Measurements from ENCODE around the gene SETD4. TPM values are rescaled to one million over a fixed set of nuclear protein-coding genes. Genes with fewer than 3 reads are reported as not detected.

Gene SETD4
- total RNA-seq, 3 donors from 2014 or later (not counting 1 experiment from before 2014, with no cell fraction given) = 19.1 to 29.3 (median 22.5) TPM

- DNase-seq (no peak), ATAC-seq (no peak)
- TF ChIP-seq CTCF (IDR thresholded peaks at IDR 0.05) = no peak
- peaks cover 19% of the 10 kb centered on the region for H3K9me3 ChIP-seq (ENCODE audit: control insufficient read depth, insufficient read depth, low read length)
- WGBS (ENCODE audit: insufficient coverage) = 100% methylated on average over 1 of the region's 3 CpGs
- no peaks in the 10 kb centered on the region for H3K27me3 ChIP-seq (ENCODE audit: control insufficient read depth, insufficient read depth, low read length)
- intact Hi-C loops (cut with micrococcal nuclease) = no loop called here
- H3K9me3 Mint-ChIP-seq = peaks cover 6% of the 10 kb centered on the region in 2 donors
- no peak overlapping the region for H3K27ac Mint-ChIP-seq
- H3K27ac ChIP-seq (ENCODE audit: low read length) = no peak overlapping the region
- no peaks in the 10 kb centered on the region for H3K36me3 ChIP-seq (ENCODE audit: control insufficient read depth, insufficient read depth, low read length)
- no peaks in the 10 kb centered on the region for H3K4me1 ChIP-seq (ENCODE audit: control insufficient read depth, insufficient read depth, low read length)
- no peak overlapping the region for H3K4me3 Mint-ChIP-seq
- peaks cover 0 to 16% of the 10 kb centered on the region in 2 donors for H3K27me3 Mint-ChIP-seq (ENCODE audit: low read depth in 2 of 2)
- H3K4me3 ChIP-seq (ENCODE audit: low read length) = no peak overlapping the region
- H3K36me3 Mint-ChIP-seq = peaks cover 10% of the 10 kb centered on the region
- no peaks in the 10 kb centered on the region for H3K4me1 Mint-ChIP-seq
These were observed 29.6 kb upstream of the SETD4 start for GRCh38 chr21:36089946-36090345.

GRCh38 chr21:36087362-36088138 is 27.2 kb upstream of the SETD4 start:
- Mint-ChIP-seq H3K27me3 (ENCODE audit: low read depth in 2 of 2) (no peaks in the 10 kb centered on the region), H3K4me1 (no peaks in the 10 kb centered on the region), H3K36me3 (no peaks in the 10 kb centered on the region), H3K27ac (no peak overlapping the region), H3K9me3 (no peaks in the 10 kb centered on the region), H3K4me3 (no peak overlapping the region)
- no peaks in the 10 kb centered on the region for H3K36me3 ChIP-seq (ENCODE audit: control insufficient read depth, insufficient read depth, low read length)
- H3K4me1 ChIP-seq (ENCODE audit: control insufficient read depth, insufficient read depth, low read length) = no peaks in the 10 kb centered on the region
- intact Hi-C loops (cut with micrococcal nuclease) = no loop called here
- ATAC-seq (no peak), DNase-seq (no peak)
- TF ChIP-seq CTCF (IDR thresholded peaks at IDR 0.05) = no peak
- 76% methylated on average over 5 of the region's 6 CpGs for WGBS (ENCODE audit: insufficient coverage)
- H3K27me3 ChIP-seq (ENCODE audit: control insufficient read depth, insufficient read depth, low read length) = no peaks in the 10 kb centered on the region
- H3K27ac ChIP-seq (ENCODE audit: low read length) = no peak overlapping the region
- no peaks in the 10 kb centered on the region for H3K9me3 ChIP-seq (ENCODE audit: control insufficient read depth, insufficient read depth, low read length)
- no peak overlapping the region for H3K4me3 ChIP-seq (ENCODE audit: low read length)

GRCh38 chr21:36082237-36082664 is 21.9 kb upstream of the SETD4 start:
- H3K27ac ChIP-seq (ENCODE audit: low read length) = no peak overlapping the region
- Mint-ChIP-seq H3K4me3 (no peak overlapping the region), H3K36me3 (no peaks in the 10 kb centered on the region), H3K27me3 (ENCODE audit: low read depth in 2 of 2) (no peaks in the 10 kb centered on the region), H3K27ac (no peak overlapping the region), H3K4me1 (peaks cover 15 to 19% of the 10 kb centered on the region in 2 donors), H3K9me3 (peaks cover 0 to 2% of the 10 kb centered on the region in 2 donors)
- H3K4me3 ChIP-seq (ENCODE audit: low read length) = no peak overlapping the region
- intact Hi-C loops (cut with micrococcal nuclease) = no loop called here
- peaks cover 8% of the 10 kb centered on the region for H3K4me1 ChIP-seq (ENCODE audit: control insufficient read depth, insufficient read depth, low read length)
- 100% methylated on average over 2 of the region's 3 CpGs for WGBS (ENCODE audit: insufficient coverage)
- DNase-seq (no peak), ATAC-seq (no peak)
- H3K27me3 ChIP-seq (ENCODE audit: control insufficient read depth, insufficient read depth, low read length) = no peaks in the 10 kb centered on the region
- H3K36me3 ChIP-seq (ENCODE audit: control insufficient read depth, insufficient read depth, low read length) = no peaks in the 10 kb centered on the region
- no peaks in the 10 kb centered on the region for H3K9me3 ChIP-seq (ENCODE audit: control insufficient read depth, insufficient read depth, low read length)
- no peak for TF ChIP-seq CTCF (IDR thresholded peaks at IDR 0.05)

Measured in natural killer cell (primary cell).